ENCODE data around the gene TCAF2.
"Not testable (repeated sequence)": the region's sequence is repeated elsewhere in the genome, so short reads cannot be mapped to it uniquely, and the experiment has no call there.

GRCh38 chr7:143633013-143633618 lies 12.3 kb downstream of the TCAF2 start:
- not testable (repeated sequence) for TF ChIP-seq POLR2A (IDR thresholded peaks at IDR 0.05; ENCODE audit: low read length); GATA1 (IDR thresholded peaks at IDR 0.05; ENCODE audit: low read depth, low read length)
